Daoy (cell line): Measurements from ENCODE around the gene SLC11A2. TPM values are rescaled to one million over a fixed set of nuclear protein-coding genes. Genes with fewer than 3 reads are reported as not detected.

ENCODE experiments used
- DNase-seq: peaks from one replicate; pipeline ENCODE4 v3.0.0-alpha.2; 2015; ENCODE audit warnings: low read depth
- total RNA-seq: library from RNA; depleted of rRNA; stranded (reverse); fragments of >200 nt; shearing (Covaris generic); gene quantifications from 2 replicates; pipeline ENCODE4 v1.2.3, GENCODE V29; 2014; rRNA removed

SLC11A2 gene
- total RNA-seq: 49.6 and 54.3 TPM in 2 replicates

- peak; percentile 97 for DNase-seq
These were observed at the start of gene SLC11A2 for GRCh38 chr12:51025836-51026638. Gene SLC11A2 (minus strand): TSS chr12:51026384. CDS start chr12:51010728, 15,656 bp downstream.

- no peak for DNase-seq
These were observed 49.2 kb upstream of the SLC11A2 start for GRCh38 chr12:51075390-51075789.

- DNase-seq: no peak
These were observed 45.5 kb upstream of the SLC11A2 start for GRCh38 chr12:51071663-51072062.

GRCh38 chr12:51070004-51070403 lies 43.8 kb upstream of the SLC11A2 start:
- no peak for DNase-seq

- no peak for DNase-seq
These were observed 41.6 kb upstream of the SLC11A2 start for GRCh38 chr12:51067771-51068170.

- no peak for DNase-seq
These were observed 41.0 kb upstream of the SLC11A2 start for GRCh38 chr12:51067229-51067628.

GRCh38 chr12:51065530-51065929 lies 39.3 kb upstream of the SLC11A2 start:
- no peak for DNase-seq

- DNase-seq: no peak
These were observed 36.6 kb upstream of the SLC11A2 start for GRCh38 chr12:51062631-51063397.

- DNase-seq: no peak
These were observed 32.9 kb upstream of the SLC11A2 start for GRCh38 chr12:51059086-51059485.

- DNase-seq: no peak
These were observed 30.1 kb upstream of the SLC11A2 start for GRCh38 chr12:51056242-51056641.

GRCh38 chr12:51055060-51055459 lies 28.9 kb upstream of the SLC11A2 start:
- DNase-seq: no peak

- DNase-seq: no peak
These were observed 25.6 kb upstream of the SLC11A2 start for GRCh38 chr12:51051787-51052186.

- no peak for DNase-seq
These were observed 23.3 kb upstream of the SLC11A2 start for GRCh38 chr12:51049525-51049924.

- no peak for DNase-seq
These were observed 22.6 kb upstream of the SLC11A2 start for GRCh38 chr12:51048661-51049251.

- DNase-seq: peak; percentile 99
These were observed 21.7 kb upstream of the SLC11A2 start, which contains the start of gene LETMD1 for GRCh38 chr12:51047655-51048540. Gene LETMD1 (plus strand): TSS chr12:51048327. CDS start chr12:51048357, 30 bp downstream.

- no peak for DNase-seq
These were observed 10.1 kb upstream of the SLC11A2 start for GRCh38 chr12:51036279-51036678.

- DNase-seq: no peak
These were observed 7.4 kb upstream of the SLC11A2 start for GRCh38 chr12:51033457-51034089.

- no peak for DNase-seq
These were observed 6.9 kb upstream of the SLC11A2 start for GRCh38 chr12:51033048-51033447.

- no peak for DNase-seq
These were observed 2.6 kb upstream of the SLC11A2 start for GRCh38 chr12:51028813-51029150.

GRCh38 chr12:51028126-51028812 lies 2.1 kb upstream of the SLC11A2 start:
- DNase-seq: peak; percentile 48
